KBM-7 (cell line): ENCODE data around the gene RB1.
"Not testable (repeated sequence)": the region's sequence is repeated elsewhere in the genome, so short reads cannot be mapped to it uniquely, and the experiment has no call there.

Experiments used
- DNase-seq: peaks from one replicate; pipeline ENCODE4 v3.0.0-alpha.2; 2015
- in situ Hi-C: fragments of 300-500 bp; cut with MboI; formaldehyde crosslinking; loops from 2 replicates; pipeline ENCODE4 v1.14.3; 2020; ENCODE audit warnings: low sequenced_read_pairs, low pct_unique_long_range_greater_than_20kb, mixed read lengths

RB1 gene

DNA sequence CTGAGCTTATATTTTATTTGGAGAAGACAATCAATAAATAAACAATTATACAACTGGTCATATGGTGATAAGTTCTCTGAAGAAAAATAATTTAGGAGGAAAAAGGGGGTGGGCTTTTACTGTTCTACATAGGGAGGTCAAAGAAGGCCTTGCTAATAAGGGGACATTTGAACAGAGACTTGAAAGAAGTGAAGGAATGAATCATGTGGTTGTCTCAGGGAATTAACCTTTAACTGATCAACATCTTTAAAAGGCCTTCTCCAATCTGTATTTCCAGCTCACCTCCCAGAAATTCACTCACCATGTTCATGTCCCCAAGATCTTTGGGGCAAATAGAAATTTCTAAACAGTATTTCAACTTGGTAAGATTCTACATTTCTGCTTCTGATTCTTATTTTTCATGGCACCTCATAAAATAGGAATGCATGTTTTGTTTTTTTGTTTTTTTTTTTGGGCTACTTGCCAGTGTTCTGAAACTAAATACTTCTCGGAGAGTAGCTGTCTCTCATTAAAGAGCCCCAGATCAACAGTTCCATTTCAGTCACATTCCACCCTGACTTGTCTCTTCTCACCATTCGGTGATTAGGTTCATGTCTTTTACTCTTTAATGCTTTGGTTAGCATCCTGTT is 128.6 kb downstream of the RB1 start:
- DNase-seq, result no peak
- in situ Hi-C loops, result no loop called here

DNA sequence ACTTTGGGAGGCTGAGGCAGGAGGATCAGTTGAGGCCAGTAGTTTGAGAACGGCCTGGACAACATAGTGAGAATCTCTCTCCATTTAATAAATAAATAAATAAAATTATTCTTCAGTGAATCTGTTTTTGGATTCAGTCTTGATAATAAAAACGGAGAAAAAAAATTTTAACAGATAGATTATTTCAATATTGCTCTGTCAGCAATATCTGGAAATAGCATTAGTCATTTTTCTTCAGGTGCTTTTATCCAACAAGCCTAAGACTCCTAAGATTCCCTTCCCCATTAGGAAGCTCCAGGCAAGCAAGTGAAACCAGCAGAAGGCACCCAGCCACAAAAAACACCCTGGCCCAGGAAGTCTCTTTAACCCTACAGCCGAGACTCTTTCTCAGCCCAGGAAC is 130.6 kb downstream of the RB1 start:
- DNase-seq, result no peak
- in situ Hi-C loops, result no loop called here

DNA sequence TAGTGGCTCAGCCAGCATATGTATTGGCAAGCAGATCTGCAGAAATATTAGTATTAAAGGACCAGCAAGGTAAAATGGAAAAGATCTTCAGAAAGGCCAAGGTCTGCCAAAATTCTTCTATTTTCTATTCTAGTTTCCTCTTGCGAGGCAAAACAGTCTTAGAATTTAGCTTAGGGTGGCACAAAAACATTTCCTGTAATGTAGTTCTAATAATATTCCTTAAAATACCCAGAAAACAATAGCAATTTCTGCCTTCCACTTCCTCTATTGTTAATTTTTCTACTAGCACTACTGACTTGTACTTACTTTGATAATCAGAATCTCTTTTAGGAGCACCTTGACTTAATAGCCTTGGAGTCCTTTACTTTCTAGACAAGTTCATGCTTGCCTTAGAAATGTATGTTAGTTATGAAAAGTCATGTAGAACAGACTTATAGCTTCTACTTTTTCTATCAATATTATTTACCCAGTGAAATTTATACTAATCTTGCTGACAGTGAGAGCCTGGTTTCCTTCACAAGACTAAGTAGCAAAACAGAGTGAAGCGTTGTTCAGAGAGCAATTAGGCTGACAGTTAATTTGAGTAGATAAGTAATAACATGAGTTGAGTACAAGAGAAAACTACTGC is 133.2 kb downstream of the RB1 start:
- no peak for DNase-seq
- in situ Hi-C loops, result no loop called here

DNA sequence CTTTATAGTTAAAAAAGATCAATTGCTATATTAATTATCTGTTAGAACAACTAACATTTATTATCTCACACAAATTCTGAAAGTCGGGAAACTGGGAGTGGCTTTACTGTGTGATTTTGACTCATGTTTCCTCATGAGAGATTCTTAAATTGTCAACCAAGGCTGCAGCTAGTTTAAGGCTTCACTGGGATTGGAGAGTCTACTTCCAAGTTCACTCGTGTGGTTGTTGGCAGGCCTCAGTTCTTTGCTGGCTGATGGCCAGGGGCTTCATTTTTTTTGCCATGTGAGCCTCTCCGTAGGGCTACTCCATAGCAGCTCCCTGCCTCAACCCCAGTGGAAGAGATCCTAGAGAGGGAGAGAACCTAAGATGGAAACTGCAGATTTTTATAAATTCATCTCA is 133.8 kb downstream of the RB1 start:
- in situ Hi-C loops, result no loop called here
- no peak for DNase-seq

DNA sequence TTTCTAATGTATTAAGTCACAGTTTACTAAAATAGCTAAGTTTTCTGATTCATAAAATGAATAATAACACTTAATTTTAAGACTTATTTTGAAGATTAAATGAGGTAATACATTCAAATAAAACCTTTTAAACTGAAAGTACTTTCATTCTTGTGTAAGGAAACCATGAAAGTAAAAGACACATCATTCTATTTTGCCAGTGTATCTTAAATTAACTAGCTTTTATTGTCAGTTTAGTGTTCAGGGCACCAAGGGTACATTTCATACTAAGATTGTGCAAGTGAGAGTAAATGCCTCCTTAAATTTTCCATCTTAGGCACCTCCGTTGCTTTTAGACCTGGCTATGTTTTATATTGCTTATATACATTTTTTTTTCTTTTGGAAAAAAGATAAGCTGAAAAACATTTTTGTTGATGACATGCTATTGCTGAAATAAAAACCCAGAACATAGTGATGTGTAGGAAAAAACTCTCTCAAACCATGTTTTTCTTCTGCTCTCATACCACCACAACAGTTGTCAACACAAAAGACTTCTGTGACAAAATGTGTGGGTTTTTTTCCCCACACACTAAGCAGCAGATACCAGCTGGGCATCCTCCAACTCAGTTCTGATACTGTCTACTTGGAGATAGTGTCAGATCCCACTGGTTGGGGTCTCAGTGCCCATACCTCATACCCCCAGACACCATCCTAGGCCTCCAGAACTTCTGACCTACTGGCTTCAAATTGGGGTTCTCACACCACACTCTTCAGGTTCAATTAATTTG is 140.1 kb downstream of the RB1 start:
- DNase-seq, result no peak
- in situ Hi-C loops, result no loop called here

DNA sequence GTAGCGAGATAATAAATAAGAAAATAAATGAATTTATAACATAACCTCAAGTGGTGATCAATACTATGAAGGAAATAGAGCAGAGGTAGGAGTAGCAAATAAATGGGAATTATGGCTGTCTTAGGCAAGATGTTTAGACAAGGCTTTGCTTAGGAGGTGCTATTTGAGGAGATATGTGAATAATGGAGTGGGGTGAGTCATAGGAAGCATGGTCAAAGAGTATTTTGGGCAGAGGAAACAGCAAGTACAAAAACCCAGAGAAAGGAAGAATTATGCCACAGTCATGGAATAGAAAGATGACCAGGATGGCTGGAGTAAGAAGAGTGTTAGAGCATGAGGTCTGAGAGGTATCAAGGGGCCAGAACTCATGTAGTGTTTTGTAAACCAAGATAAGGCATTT is 142.9 kb downstream of the RB1 start:
- in situ Hi-C loops, result no loop called here
- DNase-seq, result peak; percentile 42

DNA sequence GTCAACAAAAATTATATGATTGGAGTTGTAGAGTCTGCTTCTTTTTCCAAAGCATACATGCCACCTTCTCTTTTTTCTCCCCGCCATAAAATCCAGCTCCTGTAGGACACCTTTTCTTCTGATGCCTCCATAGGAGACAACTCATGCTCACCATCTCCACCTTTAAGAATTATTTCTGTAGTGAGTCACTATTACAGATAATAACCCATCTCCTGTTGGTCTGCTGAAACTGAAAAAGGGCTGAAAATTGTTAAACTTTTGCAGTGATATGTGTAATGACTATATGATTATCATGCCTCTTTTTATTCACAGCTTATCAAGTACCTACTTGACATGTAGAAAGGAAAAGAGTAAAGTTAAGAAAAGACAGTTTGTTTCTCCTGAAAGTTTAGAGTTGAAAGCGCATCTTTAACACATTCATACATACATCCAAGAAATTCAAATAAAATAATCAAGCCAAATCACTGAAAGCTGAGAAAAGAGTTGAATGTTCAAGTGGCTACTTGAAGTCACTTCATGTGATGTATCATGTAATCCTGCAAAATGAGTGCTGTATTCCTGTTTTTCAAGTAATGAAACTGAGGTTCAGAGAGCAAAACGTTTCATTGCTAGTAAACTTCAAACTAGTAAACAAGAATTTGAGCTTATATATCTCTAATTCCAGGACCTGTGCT is 144.9 kb downstream of the RB1 start:
- DNase-seq, result no peak
- in situ Hi-C loops, result no loop called here

DNA sequence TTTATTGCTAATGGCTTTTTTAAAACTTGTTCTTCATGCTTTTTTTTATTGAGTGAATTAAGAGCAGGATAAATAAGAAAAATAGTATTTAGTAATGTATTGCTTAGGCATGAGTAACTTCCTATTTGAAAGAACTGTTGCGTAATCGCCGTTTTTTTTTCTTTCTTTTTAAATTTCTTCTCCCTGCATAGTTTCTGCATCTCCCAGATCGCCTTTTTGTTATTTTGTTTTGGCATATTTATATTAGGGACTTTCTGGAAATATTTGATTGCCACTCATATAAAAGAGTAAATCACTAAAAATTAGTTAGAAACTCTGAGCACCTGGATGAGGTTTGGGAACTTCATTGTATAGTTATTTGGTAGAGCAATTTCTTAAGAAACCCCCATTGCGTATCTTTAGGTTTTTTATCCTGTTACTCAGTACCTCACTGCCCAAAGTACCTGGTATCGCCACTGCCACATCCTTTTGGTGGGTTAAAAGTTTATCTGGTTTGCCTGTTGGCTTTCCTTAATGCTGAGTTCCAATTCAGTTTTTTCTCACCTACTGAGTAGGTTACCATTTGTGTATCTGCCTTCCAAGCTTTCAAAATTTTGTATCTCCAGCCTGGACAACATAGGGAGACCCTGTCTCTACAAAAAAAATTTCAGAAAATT is 145.5 kb downstream of the RB1 start:
- peak; percentile 50 for DNase-seq

DNA sequence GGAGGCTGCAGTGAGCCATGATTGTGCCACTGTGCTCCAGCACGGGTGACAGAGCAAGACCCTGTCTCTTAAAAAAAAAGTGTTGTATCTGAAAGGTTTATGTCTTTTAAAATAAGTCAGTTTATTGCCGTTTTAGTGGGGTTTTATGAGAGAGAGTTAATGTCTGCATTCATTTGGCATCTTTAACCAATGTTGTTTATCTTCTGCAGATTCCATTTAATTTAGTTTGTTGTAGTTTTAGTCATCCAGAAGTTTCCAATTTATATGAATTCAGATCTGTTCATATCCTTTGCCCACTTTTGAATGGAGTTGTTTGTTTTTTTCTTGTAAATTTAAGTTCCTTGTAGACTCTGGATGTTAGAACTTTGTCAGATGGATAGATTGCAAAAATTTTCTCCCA is 146.1 kb downstream of the RB1 start:
- in situ Hi-C loops, result no loop called here

More for the DNA sequence above, 145.5 kb downstream of the RB1 start:
- in situ Hi-C loops, result no loop called here

DNA sequence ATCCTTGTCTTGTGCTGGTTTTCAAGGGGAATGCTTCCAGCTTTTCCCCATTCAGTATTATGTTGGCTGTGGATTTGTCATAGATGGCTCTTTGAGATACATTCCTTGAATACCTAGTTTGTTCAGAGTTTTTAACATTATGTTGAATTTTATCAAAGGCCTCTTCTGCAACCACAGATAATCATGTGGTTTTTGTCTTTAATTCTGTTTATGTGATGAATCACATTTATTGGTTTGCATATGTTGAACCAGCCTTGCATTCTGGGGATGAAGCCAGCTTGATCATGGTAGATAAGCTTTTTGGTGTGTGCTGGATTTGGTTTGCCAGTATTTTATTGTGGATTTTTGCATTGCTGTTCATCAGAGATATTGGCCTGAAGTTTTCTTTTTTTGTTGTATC is 147.6 kb downstream of the RB1 start:
- in situ Hi-C loops, DNase-seq: not testable (repeated sequence)

More for the DNA sequence above, 146.1 kb downstream of the RB1 start:
- no peak for DNase-seq

DNA sequence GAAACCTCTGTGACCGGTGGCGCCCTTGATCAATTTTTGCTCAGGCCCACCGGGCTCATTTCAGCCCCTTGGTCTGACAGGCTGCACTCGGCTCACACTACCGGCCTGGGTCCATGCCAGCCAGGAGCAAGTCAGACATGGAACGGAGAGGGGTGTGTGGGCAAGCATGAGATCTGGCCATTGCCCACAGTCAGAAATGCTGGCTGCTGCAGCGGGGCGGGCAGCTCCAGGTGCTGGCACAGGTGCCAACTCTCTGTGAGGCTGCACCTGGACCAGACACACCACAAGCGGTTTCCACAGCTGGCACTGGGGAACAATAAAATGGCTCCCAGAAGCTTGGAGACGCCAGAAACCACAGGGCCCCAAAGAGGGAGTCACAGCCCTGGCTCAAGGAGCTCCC is 153.0 kb downstream of the RB1 start:
- in situ Hi-C loops, result no loop called here
- DNase-seq, result no peak

DNA sequence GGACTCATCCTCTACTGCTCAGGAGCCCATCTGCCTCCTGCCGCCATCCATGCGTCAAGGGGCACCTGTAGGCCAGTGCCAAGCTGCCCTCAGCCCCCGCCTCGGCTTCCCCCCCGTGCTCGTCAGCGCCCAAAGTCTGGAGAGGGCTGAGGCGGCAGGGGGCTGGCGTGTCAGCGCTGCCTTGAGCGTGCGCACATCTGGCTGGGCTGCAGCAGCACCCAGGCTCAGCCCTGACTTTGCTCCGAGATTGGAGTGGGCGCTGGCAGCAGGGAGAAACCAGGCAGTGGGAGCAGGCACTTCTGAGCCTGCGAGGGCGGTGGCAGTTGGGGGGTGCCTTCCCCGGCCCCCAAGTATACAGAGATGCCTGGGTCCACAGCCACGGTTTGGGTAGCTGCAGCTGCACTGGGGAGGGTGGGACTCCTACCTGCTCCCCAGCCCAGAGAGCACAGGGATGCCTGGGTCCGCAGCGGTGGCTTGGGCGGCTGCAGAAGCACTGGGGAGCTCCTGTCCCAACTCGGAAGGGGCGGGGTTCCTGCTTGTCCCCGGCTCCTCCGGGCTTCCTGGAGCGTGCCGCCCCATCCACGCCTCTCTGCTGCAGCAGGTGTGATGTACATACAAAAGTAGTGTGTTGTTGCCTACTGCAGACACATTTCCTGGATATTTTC is 154.2 kb downstream of the RB1 start:
- in situ Hi-C loops, result no loop called here
- no peak for DNase-seq

DNA sequence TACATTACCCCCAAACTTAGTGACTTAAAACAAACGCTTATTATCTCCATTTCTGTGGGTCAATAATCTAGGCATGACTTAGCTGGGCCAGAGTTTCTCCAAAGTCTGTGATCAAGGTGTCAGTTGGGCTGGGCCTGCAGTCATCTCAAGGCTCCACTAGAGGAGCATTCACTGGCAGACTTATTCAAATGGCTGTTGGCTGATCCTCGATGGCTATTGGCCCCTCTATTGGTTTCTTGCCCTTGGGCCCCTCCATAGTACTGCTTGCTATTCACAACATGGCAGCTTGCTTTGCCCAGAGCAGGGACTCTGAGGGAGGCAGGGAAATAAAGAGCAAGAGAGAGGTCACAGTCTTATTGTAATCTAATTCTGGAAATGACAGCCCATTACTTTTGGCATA is 171.7 kb downstream of the RB1 start:
- in situ Hi-C loops, result no loop called here
- DNase-seq, result no peak

DNA sequence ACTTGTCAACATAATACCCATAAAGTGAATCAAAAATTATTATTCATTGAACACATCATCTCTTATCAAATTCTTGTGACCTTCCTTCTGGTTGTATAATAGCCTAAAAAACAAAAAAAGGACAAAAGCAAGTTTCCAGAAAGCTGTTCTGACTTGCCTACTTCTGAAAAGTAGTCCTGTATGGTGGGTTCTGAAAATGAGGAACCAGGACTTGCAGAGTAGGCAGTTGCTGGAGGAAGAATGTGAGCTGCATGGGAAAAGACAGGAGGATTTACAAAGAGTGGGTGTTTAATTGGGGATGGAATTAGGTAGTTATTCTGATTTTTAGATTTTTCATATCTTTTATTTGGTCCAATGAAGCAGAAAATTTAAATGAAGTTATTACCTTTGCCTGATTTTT is 172.7 kb downstream of the RB1 start:
- peak; percentile 56 for DNase-seq
- in situ Hi-C loops, result no loop called here

DNA sequence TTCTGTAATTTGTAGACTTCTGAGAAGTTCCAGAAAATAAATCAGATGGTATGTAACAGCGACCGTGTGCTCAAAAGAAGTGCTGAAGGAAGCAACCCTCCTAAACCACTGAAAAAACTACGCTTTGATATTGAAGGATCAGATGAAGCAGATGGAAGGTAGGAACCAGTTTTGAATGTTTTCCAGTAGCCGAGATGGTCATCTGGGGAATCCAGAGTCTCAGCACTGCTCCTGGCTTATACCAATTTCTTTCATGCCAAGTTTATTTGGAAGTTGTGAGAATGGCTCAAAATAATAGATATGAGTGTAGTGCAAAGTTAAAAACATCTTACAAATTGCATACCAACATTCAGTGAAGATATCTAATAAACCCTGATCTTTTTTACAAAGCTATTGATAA is 173.1 kb downstream of the RB1 start:
- in situ Hi-C loops, result no loop called here
- DNase-seq, result no peak

DNA sequence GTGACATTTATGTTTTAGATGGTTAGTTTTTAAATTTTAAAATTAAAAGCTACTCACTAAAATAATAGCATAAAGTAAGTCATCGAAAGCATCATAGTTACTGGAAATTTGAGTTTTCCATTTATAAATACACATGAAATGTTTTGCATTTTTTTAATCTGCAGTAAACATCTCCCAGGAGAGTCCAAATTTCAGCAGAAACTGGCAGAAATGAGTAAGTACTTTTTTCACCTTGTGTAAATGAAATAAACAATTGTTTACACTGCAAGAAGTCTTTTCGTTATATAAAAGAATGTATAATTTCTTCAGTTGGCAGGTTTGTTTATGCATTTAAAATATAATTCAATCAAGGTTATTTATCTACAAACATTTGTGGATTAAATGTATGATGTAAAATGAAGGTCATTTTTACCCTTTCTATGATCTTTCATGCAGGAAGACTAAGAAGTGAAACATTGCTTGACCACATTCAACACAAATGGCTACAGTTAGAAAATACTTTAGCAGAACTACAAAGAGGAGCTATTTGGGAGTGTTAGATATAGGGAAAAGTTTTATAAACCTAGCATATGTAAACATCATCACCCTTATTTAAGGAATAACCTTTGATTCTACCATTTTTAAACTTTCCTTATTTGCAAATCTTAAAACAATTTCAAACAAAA is 173.8 kb downstream of the RB1 start:
- in situ Hi-C loops, result no loop called here
- no peak for DNase-seq

DNA sequence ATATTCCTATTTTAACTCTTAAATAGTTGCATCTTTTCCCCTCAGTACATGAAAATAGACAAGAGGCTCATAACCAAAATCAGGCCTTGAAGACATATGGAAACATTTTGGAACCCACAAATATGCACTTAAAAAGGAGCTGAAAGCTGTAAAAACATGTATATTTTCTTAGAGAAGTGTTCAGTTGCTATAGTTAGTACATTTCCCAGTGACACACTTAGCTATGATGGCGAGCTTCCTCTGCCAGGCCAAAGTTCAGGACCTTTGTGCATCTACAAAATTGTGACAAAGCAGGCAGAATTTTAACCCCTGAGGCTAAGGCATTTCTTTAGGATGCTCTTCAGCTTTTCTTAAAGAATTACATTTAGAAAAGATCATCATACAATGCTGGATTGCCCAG is 174.8 kb downstream of the RB1 start:
- no peak for DNase-seq
- in situ Hi-C loops, result no loop called here

DNA sequence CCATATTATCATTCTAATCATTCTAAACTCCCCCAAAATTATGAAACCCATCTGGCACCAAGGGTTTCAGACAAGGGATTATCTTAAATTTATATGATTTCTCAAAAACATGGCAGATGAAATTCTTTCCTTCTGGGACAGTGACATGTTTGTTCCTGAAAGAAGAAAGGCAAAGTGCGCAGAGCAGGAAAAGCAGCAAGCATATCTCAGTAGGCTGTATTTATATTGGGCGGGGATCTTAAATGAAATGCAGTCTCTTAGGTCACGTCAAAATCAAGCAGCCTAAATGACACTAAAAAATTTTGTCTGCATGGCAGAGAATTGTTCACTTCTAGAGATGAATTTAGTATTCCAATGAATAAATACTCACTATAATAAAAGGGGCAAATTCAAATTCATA is 180.0 kb downstream of the RB1 start:
- in situ Hi-C loops, result no loop called here
- no peak for DNase-seq

DNA sequence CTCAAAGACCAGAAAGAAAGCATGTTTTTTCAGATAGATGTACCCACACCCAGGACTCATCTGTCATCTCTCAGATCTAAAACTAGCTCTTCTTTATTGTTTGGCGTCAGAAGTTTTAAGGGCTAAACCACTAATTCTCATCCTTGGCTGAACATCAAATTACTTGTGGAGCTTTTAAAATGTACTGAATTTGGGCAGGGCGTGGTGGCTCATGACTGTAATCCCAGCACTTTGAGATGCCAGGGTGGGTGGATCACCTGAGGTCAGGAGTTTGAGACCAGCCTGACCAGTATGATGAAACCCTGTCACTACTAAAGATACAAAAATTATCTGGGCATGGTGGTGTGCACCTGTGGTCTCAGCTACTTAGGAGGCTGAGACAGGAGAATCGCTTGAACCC is 181.9 kb downstream of the RB1 start:
- in situ Hi-C loops, result no loop called here
- DNase-seq, result no peak
